GM12878 (cell line): ENCODE results near the gene FKBP15. TPM values are rescaled to one million over a fixed set of nuclear protein-coding genes. Genes with fewer than 3 reads are reported as not detected.

Experiments used
- ATAC-seq: fragments of 200-7000 bp; cut with Tn5 transposase; 3 replicates; pipeline ENCODE4 v1.9.1; 2020; ENCODE audit warnings: mild to moderate bottlenecking, moderate library complexity
- BruUV-seq: library from RNA; stranded (reverse); fragments of 400-500 nt; replicated peaks from 2 replicates; lab custom pipeline; 2021; lab: Mats Ljungman, UMichigan
- CTCF ChIA-PET: fragments of 300-600 bp; sonication (Branson Sonifier 250); formaldehyde crosslinking; extraction: SDS; loops from one replicate; lab custom pipeline; 2021; ENCODE audit warnings: inconsistent platforms; lab: Yijun Ruan, JAX
- POLR2A ChIA-PET: fragments of 350-600 bp; formaldehyde crosslinking; extraction: SDS; loops from one replicate; lab custom pipeline; 2021; ENCODE audit warnings: inconsistent platforms; lab: Charles Lee
- RAD21 ChIA-PET: fragments of 300-600 bp; sonication (Branson Sonifier 250); formaldehyde crosslinking; loops from one replicate; lab custom pipeline; 2023; ENCODE audit warnings: antibody characterized with exemption; ENCODE audit not compliant: unreplicated experiment; lab: Charles Lee
- SMC1A ChIA-PET: fragments of 300-600 bp; sonication (Branson Sonifier 250); formaldehyde crosslinking; loops from one replicate; lab custom pipeline; 2023; ENCODE audit not compliant: unreplicated experiment, uncharacterized antibody; lab: Charles Lee
- DNase-seq: peaks from one replicate; pipeline ENCODE4 v3.0.0-alpha.2; 2011; ENCODE audit warnings: low read depth, low spot score
- FAIRE-seq: peaks from 3 replicates; lab custom pipeline; 2011; peaks lifted over from hg19 to GRCh38; lab: Jason Lieb, UNC
- H2AFZ ChIP-seq: 2 replicates; pipeline ENCODE4 v1.6.0; 2011; ENCODE audit warnings: low read depth, low read length, control low read depth; ENCODE audit not compliant: control insufficient read depth
- H3K27ac ChIP-seq: 2 replicates; pipeline ENCODE4 v1.5.1; 2011; ENCODE audit warnings: control low read depth; ENCODE audit not compliant: control insufficient read depth, insufficient read depth
- H3K27me3 ChIP-seq, 2 experiments: replicated peaks in 1 of 2; 2 replicates each; pipeline versions ENCODE4 v1.6.0 to v1.6.1; 2011; ENCODE audit warnings: low read length in 1 of 2; ENCODE audit not compliant: control insufficient read depth in 2 of 2, insufficient read depth in 2 of 2
- H3K36me3 ChIP-seq, 2 experiments: 2 replicates each; pipeline ENCODE4 v1.5.1; 2011; ENCODE audit warnings: low read length in 1 of 2; ENCODE audit not compliant: control insufficient read depth in 2 of 2, insufficient read depth in 2 of 2
- H3K4me1 ChIP-seq: 2 replicates; pipeline ENCODE4 v1.6.1; 2011; ENCODE audit warnings: mild to moderate bottlenecking, low read length, moderate library complexity, mixed read lengths; ENCODE audit not compliant: control insufficient read depth, insufficient read depth
- H3K4me2 ChIP-seq: 2 replicates; pipeline ENCODE4 v1.6.0; 2011; ENCODE audit warnings: control low read depth; ENCODE audit not compliant: control insufficient read depth, insufficient read depth
- H3K4me3 ChIP-seq: fragments of 200-600 bp; sonication (generic); 2 replicates; pipeline ENCODE4 v1.5.1; 2016
- H3K79me2 ChIP-seq: 2 replicates; pipeline ENCODE4 v1.6.0; 2011; ENCODE audit warnings: low read length; ENCODE audit not compliant: control insufficient read depth, insufficient read depth
- H3K9ac ChIP-seq: 2 replicates; pipeline ENCODE4 v1.8.0; 2011; ENCODE audit warnings: low read length, control low read depth, mixed read lengths; ENCODE audit not compliant: control insufficient read depth, insufficient read depth
- H3K9me3 ChIP-seq: replicated peaks from 3 replicates; pipeline ENCODE4 v1.5.1; 2011; ENCODE audit warnings: mild to moderate bottlenecking, low read length; ENCODE audit not compliant: control insufficient read depth, insufficient read depth
- H4K20me1 ChIP-seq: 2 replicates; pipeline ENCODE4 v1.6.0; 2011; ENCODE audit not compliant: control insufficient read depth, insufficient read depth
- DPF2 ChIP-seq: fragments of 450-650 bp; IDR thresholded peaks from 2 replicates; pipeline ENCODE4 v1.6.1; 2017; ENCODE audit warnings: mild to moderate bottlenecking
- ETV6 ChIP-seq, 2 experiments: fragments of 450-650 bp in 1 of 2; IDR thresholded peaks in 1 of 2; conservative IDR thresholded peaks in 1 of 2; 2 replicates each; pipeline ENCODE4 v1.6.1; 2014; ENCODE audit warnings: antibody characterized with exemption in 1 of 2, borderline replicate concordance in 1 of 2, low read depth in 1 of 2, mild to moderate bottlenecking in 1 of 2, moderate library complexity in 1 of 2
- IKZF2 ChIP-seq, 2 experiments: fragments of 450-650 bp; IDR thresholded peaks; 2 replicates each; pipeline ENCODE4 v1.6.1; 2017; ENCODE audit warnings: mild to moderate bottlenecking in 2 of 2, moderate library complexity in 2 of 2
- KAT2A ChIP-seq: conservative IDR thresholded peaks from 2 replicates; pipeline ENCODE4 v1.6.1; 2011; ENCODE audit warnings: low read depth, low read length; ENCODE audit not compliant: control insufficient read depth
- SIN3A ChIP-seq: IDR thresholded peaks from 2 replicates; pipeline ENCODE4 v1.6.1; 2012; ENCODE audit warnings: low read depth, low read length, improper control_type of control experiment
- SIX5 ChIP-seq: IDR thresholded peaks from 2 replicates; pipeline ENCODE4 v1.6.1; 2011; ENCODE audit warnings: mild to moderate bottlenecking, low read depth, low read length, moderate library complexity; ENCODE audit not compliant: severe bottlenecking
- STAT3 ChIP-seq: IDR thresholded peaks from 2 replicates; pipeline ENCODE4 v1.6.1; 2011; ENCODE audit warnings: low read depth, low read length, improper control_type of control experiment
- SUPT20H ChIP-seq: IDR thresholded peaks from 2 replicates; pipeline ENCODE4 v1.6.1; 2011; ENCODE audit warnings: low read depth, mild to moderate bottlenecking, low read length, moderate library complexity, borderline replicate concordance; ENCODE audit not compliant: control insufficient read depth
- ZSCAN29 ChIP-seq: fragments of 450-650 bp; IDR thresholded peaks from 2 replicates; pipeline ENCODE4 v1.6.1; 2017; ENCODE audit warnings: mild to moderate bottlenecking, moderate library complexity
- WGBS: methylation state at CpG from one replicate; pipeline ENCODE4 v1.1.6; 2016; ENCODE audit warnings: low lambda C conversion rate; ENCODE audit not compliant: insufficient replicate concordance, insufficient coverage; ENCODE audit errors: missing lambda C conversion rate; 5-methylcytosine and 5-hydroxymethylcytosine counted together
- in situ Hi-C: fragments of 300-500 bp; cut with MboI; formaldehyde crosslinking; loops from 9 replicates; pipeline ENCODE4 v1.14.3; 2018; ENCODE audit warnings: mixed read lengths
- intact Hi-C: fragments of 100-400 bp; cut with micrococcal nuclease; formaldehyde crosslinking; loops from one replicate; pipeline ENCODE4 v1.14.2; 2022; ENCODE audit not compliant: unreplicated experiment
- polyA plus RNA-seq, 11 experiments: library from polyadenylated mRNA; depleted of rRNA in 4 of 11; unstranded in 6 of 11; stranded (reverse) in 5 of 11; fragments of >200 nt; fragmentation: Nextera tagmentation in 4 of 11; fragmentation: Illumina TruSeq in 1 of 11; extraction: Ambion mirVana in 4 of 11; extraction: Trizol in 1 of 11; gene quantifications; 1 replicate in 1 of 11; 2 replicates in 10 of 11; pipeline versions ENCODE4 v1.2.1 to v1.2.3, GENCODE V29; 2011 to 2016; ENCODE audit warnings: inconsistent platforms in 2 of 11, missing spikeins in 2 of 11, low read depth in 1 of 11
- total RNA-seq, 4 experiments: library from RNA; depleted of rRNA in 3 of 4; stranded (reverse); fragments of >200 nt in 3 of 4; fragmentation: Illumina TruSeq in 1 of 4; extraction: Trizol in 1 of 4; gene quantifications; 2 replicates each; pipeline versions ENCODE4 v1.2.1 to v1.2.3, GENCODE V29; 2013 to 2021
- TF ChIP-seq, protein P1 (sequence below): fragments of 450-650 bp; IDR thresholded peaks from 2 replicates; pipeline ENCODE4 v1.6.1; 2017; ENCODE audit warnings: low read depth, mild to moderate bottlenecking, moderate library complexity
- TF ChIP-seq, protein P2 (sequence below), 3 experiments: IDR thresholded peaks in 2 of 3; conservative IDR thresholded peaks in 1 of 3; 2 replicates each; pipeline ENCODE4 v1.5.1; 2011; ENCODE audit warnings: low read depth in 3 of 3, low read length in 3 of 3, mild to moderate bottlenecking in 3 of 3, control low read depth in 2 of 3, moderate library complexity in 2 of 3, inconsistent platforms in 1 of 3, mixed read lengths in 1 of 3; ENCODE audit not compliant: control insufficient read depth in 2 of 3, insufficient read depth in 1 of 3; ENCODE audit errors: extremely low read depth in 1 of 3
- TF ChIP-seq, protein P3 (sequence below): fragments of 450-650 bp; formaldehyde crosslinking; IDR thresholded peaks from 2 replicates; pipeline ENCODE4 v1.4.0; 2022; ENCODE audit warnings: mild to moderate bottlenecking, moderate library complexity
- TF ChIP-seq, protein P4 (sequence below): fragments of 450-650 bp; IDR thresholded peaks from 2 replicates; pipeline ENCODE4 v1.6.1; 2017; ENCODE audit warnings: borderline replicate concordance

The FKBP15 gene
- total and polyA plus RNA-seq, 10 of the 15 experiments (the other 5 are each of a cell fraction or from before 2014, with no cell fraction given): 5.0 to 53.4 (median 21.2) TPM

DNA sequence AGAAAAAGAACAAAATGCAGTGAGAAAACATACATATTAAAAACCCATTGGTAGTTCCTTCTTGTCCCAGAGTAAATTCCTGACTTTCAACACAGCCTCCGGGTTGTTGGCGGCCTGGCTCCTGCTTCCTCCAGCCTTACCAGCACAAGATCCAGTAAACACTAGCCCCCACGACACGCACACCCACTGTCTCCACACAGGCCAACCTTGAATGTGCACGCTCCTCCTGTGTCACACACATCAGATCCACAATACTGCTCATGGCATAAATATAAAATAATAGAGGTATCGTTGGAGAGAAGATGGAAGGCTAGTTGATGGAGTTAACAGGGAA, 72.7 kb downstream of the FKBP15 start (continued):
- TF ChIP-seq, protein P1, sequence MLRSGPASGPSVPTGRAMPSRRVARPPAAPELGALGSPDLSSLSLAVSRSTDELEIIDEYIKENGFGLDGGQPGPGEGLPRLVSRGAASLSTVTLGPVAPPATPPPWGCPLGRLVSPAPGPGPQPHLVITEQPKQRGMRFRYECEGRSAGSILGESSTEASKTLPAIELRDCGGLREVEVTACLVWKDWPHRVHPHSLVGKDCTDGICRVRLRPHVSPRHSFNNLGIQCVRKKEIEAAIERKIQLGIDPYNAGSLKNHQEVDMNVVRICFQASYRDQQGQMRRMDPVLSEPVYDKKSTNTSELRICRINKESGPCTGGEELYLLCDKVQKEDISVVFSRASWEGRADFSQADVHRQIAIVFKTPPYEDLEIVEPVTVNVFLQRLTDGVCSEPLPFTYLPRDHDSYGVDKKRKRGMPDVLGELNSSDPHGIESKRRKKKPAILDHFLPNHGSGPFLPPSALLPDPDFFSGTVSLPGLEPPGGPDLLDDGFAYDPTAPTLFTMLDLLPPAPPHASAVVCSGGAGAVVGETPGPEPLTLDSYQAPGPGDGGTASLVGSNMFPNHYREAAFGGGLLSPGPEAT: no peak
- TF ChIP-seq, protein P2, sequence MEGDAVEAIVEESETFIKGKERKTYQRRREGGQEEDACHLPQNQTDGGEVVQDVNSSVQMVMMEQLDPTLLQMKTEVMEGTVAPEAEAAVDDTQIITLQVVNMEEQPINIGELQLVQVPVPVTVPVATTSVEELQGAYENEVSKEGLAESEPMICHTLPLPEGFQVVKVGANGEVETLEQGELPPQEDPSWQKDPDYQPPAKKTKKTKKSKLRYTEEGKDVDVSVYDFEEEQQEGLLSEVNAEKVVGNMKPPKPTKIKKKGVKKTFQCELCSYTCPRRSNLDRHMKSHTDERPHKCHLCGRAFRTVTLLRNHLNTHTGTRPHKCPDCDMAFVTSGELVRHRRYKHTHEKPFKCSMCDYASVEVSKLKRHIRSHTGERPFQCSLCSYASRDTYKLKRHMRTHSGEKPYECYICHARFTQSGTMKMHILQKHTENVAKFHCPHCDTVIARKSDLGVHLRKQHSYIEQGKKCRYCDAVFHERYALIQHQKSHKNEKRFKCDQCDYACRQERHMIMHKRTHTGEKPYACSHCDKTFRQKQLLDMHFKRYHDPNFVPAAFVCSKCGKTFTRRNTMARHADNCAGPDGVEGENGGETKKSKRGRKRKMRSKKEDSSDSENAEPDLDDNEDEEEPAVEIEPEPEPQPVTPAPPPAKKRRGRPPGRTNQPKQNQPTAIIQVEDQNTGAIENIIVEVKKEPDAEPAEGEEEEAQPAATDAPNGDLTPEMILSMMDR (IDR thresholded peaks at IDR 0.05 in 2 of 3, conservative IDR thresholded peaks at IDR 0.05 in 1 of 3; ENCODE audit: control insufficient read depth in 2 of 3, extremely low read depth in 1 of 3, insufficient read depth in 1 of 3, low read depth in 3 of 3, low read length in 3 of 3): no peak

DNA sequence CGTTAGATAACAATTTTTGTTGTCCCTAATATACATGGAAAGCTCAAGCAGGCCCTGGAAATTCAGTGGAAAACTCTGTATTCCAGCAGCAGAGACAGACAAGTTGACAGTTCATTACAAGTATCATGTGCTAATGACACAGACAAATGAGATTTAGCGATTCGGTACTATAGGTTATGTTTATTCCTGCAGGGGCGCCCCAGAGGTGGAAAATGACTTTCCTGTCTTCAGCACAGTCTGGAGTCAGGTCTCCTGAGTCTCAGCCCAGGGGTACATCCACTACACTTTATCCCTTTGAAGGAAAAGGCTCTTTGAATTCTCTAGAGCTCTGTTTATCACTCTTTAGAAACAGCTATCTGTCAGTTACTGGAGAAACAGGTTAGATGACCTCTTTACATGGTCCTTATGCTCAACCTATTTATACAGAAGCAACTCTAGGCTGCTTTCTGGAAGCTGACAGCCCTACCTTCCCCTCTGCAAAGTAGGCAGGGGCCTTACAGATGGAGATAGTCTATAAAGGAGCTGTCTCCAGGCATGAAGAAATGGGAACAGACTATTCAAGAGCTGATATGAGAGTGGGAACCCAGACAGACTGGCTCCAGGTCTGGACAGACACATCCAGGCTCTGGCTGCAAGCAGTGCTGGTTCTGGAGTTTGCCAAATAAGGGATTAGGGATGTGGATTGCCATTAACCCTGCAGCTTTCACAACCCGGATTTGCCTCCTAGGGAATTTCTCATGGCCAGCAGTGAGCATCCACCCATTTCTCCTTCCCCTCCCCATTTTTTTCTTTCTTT, 77.4 kb downstream of the FKBP15 start:
- Histone ChIP-seq H3K36me3 (no peaks in the 10 kb centered on the region), H3K4me2 (no peak overlapping the region), H3K9ac (no peak overlapping the region), H3K79me2 (no peaks in the 10 kb centered on the region), H3K27me3 (no peaks in the 10 kb centered on the region; a peak in 1 of 4 replicates), H4K20me1 (no peaks in the 10 kb centered on the region), H3K4me1 (no peaks in the 10 kb centered on the region), H3K9me3 (no peaks in the 10 kb centered on the region), H3K4me3 (no peak overlapping the region), H3K27ac (no peak overlapping the region), H2AFZ (no peak overlapping the region)
- ChIA-PET POLR2A (no interaction called here), SMC1A (no interaction called here), RAD21 (interaction anchor here (1.0 kb wide), 1 partner anchor 110 kb away, joined by 3 read pairs; no protein-coding TSS in a partner anchor), CTCF (interaction anchor here (0.7 kb wide), 1 partner anchor 15 kb away, joined by 3 read pairs; no protein-coding TSS in a partner anchor)
- 47% methylated on average over 5 of the region's 5 CpGs for WGBS
- DNase-seq (no peak), ATAC-seq (no peak), FAIRE-seq (no peak)
- in situ Hi-C loops: no loop called here
- BruUV-seq: no TSS peak
- intact Hi-C loops: no loop called here
- TF ChIP-seq DPF2 (no peak), ZSCAN29 (no peak), ETV6 (conservative IDR thresholded peaks at IDR 0.05 in 1 of 2, IDR thresholded peaks at IDR 0.05 in 1 of 2; ENCODE audit: borderline replicate concordance in 1 of 2, low read depth in 1 of 2) (no peak), STAT3 (no peak), SIN3A (no peak), IKZF2 (IDR thresholded peaks at IDR 0.05) (no peak), SIX5 (no peak), SUPT20H (no peak), KAT2A (no peak)
- TF ChIP-seq, protein P3, sequence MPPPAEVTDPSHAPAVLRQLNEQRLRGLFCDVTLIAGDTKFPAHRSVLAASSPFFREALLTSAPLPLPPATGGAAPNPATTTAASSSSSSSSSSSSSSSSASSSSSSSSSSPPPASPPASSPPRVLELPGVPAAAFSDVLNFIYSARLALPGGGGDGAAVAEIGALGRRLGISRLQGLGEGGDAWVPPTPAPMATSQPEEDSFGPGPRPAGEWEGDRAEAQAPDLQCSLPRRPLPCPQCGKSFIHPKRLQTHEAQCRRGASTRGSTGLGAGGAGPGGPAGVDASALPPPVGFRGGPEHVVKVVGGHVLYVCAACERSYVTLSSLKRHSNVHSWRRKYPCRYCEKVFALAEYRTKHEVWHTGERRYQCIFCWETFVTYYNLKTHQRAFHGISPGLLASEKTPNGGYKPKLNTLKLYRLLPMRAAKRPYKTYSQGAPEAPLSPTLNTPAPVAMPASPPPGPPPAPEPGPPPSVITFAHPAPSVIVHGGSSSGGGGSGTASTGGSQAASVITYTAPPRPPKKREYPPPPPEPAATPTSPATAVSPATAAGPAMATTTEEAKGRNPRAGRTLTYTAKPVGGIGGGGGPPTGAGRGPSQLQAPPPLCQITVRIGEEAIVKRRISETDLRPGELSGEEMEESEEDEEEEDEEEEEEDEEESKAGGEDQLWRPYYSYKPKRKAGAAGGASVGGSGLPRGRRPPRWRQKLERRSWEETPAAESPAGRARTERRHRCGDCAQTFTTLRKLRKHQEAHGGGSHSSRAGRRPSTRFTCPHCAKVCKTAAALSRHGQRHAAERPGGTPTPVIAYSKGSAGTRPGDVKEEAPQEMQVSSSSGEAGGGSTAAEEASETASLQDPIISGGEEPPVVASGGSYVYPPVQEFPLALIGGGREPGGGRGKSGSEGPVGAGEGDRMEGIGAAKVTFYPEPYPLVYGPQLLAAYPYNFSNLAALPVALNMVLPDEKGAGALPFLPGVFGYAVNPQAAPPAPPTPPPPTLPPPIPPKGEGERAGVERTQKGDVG (CRISPR knock-in tag): no peak
- TF ChIP-seq, protein P4, sequence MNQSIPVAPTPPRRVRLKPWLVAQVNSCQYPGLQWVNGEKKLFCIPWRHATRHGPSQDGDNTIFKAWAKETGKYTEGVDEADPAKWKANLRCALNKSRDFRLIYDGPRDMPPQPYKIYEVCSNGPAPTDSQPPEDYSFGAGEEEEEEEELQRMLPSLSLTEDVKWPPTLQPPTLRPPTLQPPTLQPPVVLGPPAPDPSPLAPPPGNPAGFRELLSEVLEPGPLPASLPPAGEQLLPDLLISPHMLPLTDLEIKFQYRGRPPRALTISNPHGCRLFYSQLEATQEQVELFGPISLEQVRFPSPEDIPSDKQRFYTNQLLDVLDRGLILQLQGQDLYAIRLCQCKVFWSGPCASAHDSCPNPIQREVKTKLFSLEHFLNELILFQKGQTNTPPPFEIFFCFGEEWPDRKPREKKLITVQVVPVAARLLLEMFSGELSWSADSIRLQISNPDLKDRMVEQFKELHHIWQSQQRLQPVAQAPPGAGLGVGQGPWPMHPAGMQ: no peak
